ENCODE measurements around the gene RPS26.

DNA sequence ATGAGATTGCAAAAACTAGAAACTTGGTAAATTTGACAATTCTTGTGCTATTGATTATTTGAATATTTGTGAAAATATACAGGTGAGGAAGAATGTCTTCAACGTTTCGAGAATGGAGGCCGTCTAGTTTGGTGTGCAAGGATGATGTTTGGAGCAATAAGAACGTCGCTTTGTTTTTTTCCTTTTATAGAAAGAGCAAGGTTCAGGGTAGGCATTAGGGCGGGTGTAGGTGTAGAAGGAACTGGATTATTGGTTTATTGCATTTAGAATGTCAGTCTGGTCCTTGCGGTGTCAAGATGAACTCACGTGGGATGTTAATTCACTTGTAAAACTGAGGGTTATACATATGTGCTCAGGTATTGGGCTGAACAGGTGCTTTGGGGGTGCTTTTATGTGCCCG lies 1.1 kb downstream of the RPS26 start:
- TF ChIP-seq, protein P1, sequence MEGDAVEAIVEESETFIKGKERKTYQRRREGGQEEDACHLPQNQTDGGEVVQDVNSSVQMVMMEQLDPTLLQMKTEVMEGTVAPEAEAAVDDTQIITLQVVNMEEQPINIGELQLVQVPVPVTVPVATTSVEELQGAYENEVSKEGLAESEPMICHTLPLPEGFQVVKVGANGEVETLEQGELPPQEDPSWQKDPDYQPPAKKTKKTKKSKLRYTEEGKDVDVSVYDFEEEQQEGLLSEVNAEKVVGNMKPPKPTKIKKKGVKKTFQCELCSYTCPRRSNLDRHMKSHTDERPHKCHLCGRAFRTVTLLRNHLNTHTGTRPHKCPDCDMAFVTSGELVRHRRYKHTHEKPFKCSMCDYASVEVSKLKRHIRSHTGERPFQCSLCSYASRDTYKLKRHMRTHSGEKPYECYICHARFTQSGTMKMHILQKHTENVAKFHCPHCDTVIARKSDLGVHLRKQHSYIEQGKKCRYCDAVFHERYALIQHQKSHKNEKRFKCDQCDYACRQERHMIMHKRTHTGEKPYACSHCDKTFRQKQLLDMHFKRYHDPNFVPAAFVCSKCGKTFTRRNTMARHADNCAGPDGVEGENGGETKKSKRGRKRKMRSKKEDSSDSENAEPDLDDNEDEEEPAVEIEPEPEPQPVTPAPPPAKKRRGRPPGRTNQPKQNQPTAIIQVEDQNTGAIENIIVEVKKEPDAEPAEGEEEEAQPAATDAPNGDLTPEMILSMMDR (IDR thresholded peaks at IDR 0.05; ENCODE audit: insufficient read depth, low read depth, low read length), result no peak
- TF ChIP-seq EZH2 (IDR thresholded peaks at IDR 0.05; ENCODE audit: insufficient read depth, low read length), result no peak
